Kidney capillary endothelial cell (primary cell): ENCODE results near the gene NPVF.

Experiments used
- DNase-seq: peaks from one replicate; pipeline ENCODE4 v3.0.0-alpha.2; 2018; ENCODE audit warnings: low spot score

The NPVF gene, protein sequence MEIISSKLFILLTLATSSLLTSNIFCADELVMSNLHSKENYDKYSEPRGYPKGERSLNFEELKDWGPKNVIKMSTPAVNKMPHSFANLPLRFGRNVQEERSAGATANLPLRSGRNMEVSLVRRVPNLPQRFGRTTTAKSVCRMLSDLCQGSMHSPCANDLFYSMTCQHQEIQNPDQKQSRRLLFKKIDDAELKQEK

DNA sequence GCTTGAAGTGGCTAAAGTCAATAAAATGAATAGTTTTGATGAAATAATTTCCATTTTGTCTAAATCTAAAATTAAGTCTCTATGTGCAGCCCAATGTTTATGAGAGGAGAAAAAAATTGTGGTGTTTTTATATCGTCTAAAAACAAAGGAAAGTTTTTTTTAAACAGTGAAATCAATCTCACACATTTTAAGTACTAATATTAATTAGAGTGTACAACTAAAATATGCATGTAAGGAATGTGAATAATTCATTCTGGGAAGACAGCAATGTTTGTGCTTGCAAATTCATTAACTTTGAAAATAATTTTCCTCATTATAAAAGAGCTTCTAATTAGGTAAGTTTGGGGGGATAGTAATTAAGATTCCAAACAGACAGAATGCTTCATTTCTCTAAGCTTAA lies at the start of gene NPVF:
Gene NPVF, minus strand, starts transcription at position 101 of the 400 bp plus-strand sequence. Its CDS starts 47 bp downstream, at position 54.
- no peak for DNase-seq

DNA sequence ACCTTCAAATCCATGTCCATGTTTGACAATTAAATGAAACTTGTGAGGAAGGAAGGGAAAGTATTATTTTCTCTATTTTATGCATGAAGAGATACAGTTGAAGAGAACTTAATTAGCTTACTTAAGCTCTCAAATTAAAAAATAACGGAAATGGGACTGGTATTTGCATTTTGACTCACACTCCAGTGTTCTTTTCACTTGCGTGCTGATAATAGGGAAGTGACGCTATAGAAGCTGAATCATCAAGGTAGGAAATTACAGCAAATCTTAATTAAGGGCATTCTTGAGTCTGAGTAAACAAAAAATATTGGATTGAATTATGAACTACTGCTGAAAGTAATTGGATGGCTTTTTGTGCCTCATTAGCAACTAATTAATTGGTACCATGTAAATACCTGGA lies 44.0 kb upstream of the NPVF start:
- no peak for DNase-seq

DNA sequence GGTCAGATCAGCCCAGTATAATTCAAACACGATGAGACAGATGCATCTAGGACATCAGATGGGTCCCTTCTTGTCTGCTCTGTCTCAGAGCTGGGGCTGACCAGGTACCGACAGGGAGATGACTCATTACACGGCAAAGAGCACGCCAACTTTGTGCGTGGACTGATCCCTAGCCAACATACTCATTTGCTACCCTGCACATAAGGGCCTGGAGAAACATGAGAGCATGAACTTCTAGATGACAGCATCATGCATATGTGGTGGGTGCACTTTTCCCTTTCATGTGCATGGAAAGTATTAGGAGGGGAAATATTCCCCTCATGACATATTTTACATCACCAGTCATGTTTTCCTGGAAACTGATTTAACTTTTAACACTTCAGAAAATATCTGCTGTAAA lies 35.1 kb upstream of the NPVF start:
- no peak for DNase-seq

DNA sequence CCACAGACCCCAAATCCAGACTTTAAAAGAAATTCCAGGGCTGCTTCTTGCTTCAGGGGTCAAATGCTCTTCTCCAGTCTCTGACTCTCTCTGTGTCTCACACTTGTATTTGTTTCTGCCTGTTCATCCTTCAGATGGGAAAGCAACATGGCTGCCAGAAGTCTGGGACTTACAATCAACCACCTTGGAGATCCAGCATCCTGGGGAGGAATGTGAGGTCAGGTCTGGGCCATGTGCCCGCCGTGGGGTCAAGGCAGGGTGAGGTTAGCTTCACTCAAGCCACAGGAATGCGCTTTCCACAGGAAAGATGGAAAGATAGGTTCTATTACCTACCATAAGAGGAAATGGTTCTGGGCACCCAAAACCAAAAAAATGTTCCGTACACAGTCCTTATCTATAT lies 34.3 kb upstream of the NPVF start:
- no peak for DNase-seq

DNA sequence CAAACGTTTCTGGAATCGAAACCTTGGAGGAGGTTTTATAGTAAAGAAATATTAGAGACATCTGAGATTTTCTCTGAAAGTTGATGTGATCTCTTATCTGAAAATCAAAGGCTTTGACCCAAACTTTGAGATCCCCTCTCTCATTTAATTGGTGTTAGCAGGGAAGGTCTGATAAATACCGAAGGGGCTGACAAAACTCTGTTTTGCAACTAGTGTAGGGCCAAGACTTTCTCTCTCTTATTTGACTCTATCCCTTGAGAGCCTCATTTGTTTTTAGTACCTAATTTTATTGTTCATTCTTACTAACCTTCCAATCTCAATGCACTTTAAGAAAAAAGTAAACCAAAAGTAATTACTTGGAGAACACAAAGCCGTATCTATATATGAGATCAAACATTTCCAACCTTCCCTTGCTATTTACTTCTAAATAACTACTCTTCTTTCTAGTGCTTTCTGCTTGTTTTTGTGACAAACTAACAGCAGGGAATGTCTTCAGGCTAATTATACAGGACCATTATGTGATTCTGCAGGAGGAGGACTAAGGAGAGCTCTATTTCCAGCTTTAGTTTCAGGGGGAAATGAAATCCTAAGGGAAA lies 33.4 kb upstream of the NPVF start:
- no peak for DNase-seq

DNA sequence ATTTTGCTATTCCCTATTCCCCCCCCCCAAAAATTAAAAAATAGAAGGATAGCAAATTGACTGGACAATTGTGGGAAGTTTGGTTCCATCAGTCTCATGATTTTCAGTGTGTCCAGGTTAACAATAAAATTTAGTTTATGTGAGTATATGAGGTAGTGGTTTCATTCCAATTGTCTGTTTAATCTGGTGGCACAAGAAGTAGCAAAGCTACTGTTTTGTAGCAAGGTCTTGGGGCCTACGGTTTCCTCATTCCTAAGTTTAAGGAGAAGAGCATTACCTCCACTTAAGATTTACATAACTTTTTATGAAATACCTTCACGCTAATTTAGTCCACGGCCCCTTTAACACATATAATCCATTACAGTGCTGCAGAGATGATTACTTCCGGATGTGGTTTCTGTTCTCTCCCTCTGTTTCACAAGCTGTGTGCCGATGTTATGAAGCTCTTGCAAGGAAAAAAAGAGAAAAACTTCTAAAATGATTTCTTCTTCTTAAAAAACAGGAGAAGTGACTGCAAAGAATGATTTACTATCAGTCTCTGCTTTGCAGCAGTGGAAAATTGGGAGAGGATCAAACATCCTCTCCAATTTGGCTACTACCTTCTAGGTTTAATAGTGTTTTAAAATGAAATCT lies 32.7 kb upstream of the NPVF start:
- DNase-seq = no peak

DNA sequence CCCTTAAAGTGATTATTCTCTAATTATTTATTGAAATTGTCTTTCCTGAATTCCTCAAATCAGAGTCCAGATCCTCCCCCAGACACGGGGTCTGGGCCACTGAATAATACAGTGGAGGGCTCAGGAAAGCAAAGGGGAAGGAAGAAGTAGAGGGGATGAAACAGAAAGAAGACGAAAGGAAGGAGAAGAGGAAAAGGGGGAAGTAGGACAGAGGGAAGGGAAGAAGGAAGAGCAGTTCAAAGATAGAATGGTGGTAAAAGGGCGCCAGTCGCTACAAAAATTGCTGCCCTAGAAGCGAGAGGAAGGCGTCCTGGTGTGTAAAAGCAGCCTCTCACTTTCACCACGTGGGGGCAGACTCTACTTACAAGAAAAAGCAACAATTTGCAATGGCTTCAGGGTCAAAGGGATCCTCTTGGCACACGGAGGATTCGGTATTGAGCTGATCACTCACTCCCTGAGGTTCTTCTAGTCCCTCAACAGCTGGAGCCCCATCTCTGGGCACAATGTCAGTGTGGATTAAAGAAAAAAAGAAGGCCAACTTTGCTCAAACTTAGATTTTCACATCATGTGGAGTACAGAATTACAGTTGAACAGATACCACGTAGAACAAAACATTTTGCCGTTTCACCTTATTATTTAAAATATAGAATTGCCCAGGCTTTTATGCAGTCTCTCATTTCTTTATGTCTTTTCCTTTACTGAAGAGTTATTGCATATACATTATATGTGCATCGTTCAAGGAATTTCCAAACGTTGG lies 31.4 kb upstream of the NPVF start:
- peak; percentile 66 for DNase-seq

DNA sequence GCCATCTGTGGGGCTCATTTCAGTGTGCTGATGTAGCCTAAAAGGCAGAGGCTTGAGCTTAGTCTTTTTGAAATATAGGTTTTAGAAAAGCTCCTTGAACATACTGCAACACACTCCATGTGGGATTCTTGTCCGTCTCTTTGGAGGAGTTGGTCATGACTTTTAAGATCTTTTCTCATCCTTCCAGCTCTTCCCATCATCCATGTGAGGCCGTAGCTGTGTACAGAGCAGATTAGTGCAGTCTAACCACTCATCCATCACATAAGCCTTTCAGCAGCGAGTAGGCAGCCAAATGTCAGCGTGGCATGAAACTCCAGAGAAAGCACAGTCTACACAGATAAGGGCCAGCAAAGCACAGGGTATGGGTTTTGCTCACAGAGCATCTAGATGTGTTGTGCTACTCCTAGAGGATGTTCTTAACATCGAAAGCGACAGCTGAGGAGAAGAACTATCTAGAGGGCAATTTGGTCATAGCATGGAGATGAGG lies 28.1 kb upstream of the NPVF start:
- DNase-seq = no peak

DNA sequence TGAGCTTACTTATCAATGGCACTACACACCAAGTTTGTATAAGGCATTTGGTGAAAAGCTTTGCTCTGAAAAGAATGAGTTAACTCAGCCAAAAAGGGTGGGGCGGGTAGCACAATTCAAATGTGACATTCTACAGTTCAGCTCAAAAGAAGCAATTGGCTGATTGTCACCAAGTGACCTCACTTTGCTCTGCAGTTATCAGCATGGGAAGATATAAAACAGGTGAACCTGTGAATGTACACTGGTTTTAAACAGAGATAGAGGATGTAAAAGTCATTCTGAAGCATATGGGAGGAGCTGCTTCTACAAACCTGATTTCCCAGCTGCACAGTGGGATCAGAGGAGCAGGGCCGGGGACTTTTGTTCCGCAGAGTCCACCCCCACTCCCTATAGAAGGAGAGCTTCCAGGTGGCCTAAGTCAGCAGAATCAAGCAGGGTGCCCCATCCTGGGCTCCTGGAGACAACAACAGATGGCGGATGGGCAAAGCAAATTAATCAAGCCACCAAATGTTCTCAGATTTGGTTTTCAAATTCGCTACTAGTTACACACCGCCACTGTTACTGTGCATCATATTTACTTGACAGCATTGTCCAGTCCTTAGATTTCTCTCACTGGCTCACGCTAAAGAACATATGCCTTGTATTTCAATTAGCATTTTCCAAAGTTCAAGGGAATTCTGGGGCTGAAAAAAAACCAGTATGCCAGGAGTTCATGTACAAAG lies 27.5 kb upstream of the NPVF start:
- no peak for DNase-seq

DNA sequence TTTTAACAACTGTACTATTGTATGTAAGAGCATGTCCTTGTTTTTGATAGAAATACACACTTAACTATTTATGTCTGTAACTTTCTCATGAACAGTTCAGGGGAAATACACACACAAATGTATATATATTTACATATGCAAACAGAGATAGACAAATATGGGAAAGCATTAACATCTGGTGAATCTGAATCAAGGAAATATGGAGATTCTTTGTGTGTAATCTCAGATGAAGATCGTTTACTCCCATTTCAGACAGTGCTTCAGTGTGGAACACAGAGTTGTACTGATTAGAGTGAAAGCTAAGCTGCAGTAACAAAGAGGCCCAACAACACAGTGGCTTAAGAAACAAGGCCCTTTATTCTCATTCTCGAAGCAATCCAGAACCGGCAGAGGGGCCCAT lies 26.3 kb upstream of the NPVF start:
- DNase-seq = no peak

DNA sequence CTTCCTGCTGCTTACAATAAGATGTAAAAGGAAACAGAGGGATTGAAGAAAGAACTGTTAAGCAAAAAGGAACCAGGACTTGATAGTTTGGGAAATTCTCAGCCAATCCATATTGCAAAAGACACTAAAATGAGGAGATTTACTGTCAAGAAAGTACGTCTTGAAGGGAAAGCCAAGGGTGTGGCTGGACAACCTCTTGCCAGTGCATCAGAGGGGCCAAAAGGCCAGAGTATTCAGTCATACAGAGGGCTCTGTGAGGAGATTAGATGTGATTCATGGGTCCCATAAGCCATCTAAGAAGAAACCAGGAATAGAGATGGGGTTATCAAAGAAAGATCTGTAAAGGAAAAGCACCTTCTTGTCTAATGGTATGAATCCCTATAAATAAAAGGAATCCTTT lies 25.4 kb upstream of the NPVF start:
- no peak for DNase-seq

DNA sequence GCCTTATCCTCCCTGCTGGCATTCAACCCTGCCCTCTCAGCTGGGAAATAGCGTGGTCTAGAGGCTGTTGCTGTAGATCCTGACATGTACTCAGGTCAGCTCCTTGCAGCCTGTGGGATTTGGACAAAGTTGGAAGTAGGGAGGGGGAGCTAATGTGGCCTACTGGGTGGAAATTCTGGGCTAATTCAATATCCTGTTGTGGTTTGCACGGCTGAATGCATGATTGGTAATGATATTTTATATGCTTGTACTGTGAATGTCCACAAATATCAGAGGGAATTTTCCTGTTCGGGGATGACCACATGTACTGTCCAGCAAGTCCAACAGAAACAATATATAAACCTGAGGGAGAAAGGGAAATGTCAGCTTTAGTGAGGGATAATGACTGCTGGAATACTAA lies 22.1 kb upstream of the NPVF start:
- DNase-seq = no peak

DNA sequence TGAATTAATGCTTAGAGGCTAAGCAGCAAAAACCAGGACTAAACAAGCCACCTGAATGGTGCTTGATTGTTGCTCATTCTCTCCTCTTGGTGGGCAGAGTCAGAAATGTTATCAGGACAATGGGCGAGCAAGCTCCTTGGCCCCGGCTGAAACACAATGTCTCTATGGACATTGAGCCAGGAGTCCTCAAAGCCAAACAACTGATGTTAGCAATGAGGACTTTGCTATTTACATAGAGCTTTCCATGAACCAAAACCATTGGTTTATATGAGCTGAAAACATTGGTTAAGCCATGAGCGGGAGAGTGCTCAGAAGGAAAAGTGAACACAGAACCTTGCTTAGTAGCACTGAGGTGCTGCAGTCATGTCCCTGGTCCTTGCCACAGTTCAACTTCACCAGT lies 21.5 kb upstream of the NPVF start:
- no peak for DNase-seq

DNA sequence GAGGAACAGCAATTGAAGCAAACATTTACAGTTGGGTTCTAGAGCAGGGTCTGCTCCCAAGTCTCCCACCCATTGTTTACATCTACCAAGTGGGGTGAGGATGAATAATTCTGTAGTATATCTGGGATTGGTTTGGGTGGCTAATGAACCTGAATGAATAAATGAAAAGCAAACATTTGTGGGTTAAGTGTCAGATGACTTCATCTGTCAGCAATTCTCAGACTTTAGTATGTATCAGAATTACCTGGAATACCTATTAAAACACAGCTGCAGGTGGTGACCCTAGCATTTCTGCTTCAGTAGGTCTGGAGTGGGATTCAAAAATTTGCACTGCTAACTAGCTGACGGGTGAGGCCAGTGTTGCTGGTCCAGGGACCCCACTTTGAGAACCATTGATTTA lies 18.0 kb upstream of the NPVF start:
- no peak for DNase-seq

DNA sequence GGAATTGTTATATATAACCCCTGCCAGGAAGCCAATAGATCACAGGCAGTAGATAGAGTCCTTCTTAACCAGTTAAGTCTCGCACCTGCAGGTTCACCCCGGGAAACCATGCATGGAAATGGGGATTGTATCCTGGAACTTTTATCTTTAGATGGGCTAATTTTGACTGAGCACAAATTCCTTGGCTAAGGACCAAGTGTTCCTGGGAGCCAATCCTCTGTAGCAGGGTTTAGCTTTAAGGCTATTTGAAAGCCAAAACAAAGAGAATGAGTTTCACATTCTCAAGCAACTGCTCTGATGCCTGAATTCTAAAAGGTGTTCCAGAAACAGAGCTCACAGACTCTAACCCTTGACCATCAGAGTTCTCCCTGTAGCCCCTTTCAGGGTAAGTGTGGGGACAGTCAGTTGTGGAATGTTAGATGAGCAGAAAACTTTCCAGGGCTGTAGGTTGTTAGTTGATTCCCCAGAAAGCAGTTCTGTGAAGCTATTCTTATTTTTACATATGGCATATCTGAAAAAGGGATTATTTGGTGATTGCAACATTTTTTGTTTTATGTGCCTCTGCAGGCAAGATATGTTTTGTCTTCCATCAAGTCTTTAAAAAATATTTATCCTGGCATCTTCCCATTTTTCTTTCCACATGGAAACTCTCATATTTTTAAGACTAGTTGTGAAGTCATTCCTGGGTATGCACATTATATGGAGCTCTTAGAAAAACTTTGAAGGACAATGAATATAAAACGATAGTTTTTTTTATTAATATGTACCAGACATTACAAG lies 16.2 kb upstream of the NPVF start:
- no peak for DNase-seq

DNA sequence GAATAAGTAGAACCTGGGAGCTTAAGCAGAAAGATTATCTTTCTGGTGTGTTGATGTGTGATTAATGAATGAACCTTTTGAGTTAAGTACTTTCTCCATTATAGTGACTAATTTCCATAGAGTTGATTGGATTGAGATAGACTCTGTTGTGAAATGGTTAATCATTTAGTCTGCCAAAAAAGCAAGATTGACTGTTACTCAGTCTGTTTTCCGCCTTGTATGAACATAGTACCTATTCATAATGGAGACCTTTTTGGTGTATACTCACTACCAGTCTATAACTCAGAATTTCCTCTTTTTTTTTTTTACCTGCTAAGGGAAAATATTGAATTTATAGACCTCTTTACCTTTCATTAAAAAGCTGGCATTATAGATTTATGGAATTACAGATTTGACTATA lies 14.4 kb upstream of the NPVF start:
- DNase-seq = no peak

DNA sequence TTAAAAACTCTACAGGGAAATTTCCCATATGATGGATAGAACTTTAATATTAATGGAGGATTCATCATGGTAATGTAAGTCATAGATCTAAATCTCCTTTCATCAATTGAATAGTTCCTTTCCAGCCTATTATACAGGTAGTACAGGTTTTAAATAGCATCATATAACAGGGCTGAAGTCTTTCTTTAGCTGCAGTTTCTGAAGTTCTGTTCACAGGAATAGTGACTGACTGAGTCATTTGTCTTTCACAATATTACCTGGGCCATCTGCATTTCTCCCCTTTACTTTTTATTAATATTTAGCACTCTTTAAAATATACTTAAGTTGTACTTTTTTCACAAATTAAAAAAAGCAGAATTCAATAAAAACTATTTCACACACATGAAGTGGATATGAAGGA lies 12.6 kb upstream of the NPVF start:
- no peak for DNase-seq

DNA sequence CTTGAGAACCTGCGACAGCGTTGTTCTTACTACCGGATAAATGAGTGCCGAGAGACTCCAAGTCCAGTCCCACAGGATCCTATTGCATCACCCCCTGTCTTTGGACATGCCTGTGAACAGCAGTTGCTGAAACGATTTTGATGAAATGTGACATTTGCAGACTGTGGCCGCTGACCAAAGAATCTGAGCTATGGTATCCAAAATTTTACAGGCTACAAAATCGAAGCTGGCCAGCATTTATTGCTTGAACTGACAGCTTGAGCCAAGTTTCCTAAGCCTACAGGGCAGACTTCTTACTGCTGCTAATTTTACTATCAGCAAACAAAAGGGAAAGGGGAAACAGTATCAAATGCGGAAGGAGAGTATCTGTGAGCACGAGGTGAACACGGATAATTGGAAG lies 12.1 kb upstream of the NPVF start:
- DNase-seq = no peak

DNA sequence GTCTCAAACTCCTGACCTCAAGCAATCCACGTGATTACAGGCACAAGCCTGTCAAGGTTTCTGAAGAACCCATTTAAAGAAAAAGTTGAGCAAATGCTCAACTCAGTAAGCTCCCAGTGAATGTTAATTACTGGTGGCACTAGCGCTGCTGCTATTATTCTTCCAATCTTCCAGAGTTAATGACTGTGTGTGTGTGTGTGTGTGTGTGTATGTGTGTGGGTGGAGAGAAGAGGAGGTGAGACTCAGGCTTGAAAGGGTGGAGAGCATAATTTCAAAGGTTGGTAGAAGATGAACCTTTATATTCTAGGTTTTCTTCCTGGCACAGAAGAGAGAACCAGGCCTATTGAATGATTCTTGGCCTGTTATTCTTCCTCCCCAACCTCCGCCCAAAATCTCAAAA lies 11.6 kb upstream of the NPVF start:
- no peak for DNase-seq

DNA sequence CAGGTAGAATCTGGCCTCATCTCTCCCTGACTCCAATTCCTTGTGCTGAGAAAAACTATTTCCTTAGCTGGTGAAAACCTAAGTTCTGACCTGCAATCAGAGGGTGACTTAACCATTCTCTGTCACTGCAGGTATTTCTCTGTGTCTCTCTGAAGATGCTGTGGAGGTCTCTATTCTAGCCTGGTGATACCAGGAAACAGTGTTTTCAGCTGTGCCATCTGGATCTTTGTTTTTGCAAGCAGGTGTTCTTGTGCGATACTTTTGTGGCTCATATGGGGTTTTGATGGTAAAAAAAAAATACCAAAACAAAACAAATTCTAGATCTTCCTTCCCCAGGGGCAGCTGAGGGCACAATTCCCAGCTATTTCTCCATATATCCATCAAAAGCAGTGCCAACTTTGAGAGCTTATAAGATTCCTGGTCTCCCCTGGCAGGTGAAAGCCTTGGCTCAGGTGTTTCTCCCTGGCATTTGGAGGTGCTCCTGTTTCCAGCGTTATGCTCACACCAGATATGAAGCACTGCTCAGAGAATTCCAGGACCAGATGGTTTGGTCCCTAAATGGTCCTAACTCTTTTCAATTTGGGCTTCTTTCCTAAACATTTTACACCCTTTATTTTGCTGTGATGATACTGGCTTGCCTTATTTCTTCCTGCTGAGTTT lies 9.9 kb upstream of the NPVF start:
- no peak for DNase-seq

DNA sequence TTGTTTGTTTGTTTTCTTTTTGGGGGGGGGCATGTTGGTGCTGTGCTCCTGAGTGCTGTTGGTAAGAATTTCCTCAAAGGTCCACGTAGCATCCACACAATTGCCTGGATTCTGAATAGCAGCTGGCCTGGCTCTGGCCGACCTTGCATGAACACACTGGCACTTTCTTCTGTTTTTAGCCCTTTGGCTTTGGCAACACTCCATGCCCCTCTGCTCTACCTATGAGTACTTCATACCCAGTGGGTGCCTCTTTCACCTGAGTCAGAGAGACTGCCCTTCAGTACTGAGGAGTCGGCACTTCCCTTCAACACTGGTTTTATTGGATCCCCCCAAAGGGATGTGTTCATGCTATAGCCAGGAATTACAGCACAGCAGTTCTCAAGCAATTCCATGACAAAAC lies 7.2 kb upstream of the NPVF start:
- no peak for DNase-seq
